ENCODE data around the gene ASTN1.

The ASTN1 gene

GRCh38 chr1:177106196-177106595 is 58.3 kb downstream of the ASTN1 start:
- H3K4me3 ChIP-seq (ENCODE audit: low read depth, low read length) = no peak overlapping the region
- no peaks in the 10 kb centered on the region for H3K4me1 ChIP-seq (ENCODE audit: control insufficient read depth, insufficient read depth, low read length)
- ChIA-PET CTCF (no interaction called here), POLR2A (no interaction called here)
- H3K27ac ChIP-seq (ENCODE audit: extremely low read depth, low read depth, low read length) = no peak overlapping the region
- H3K9me3 ChIP-seq (ENCODE audit: control insufficient read depth, insufficient read depth, low read depth, low read length) = no peaks in the 10 kb centered on the region
- TF ChIP-seq HOXC10 (CRISPR knock-in tag; IDR thresholded peaks at IDR 0.05) = no peak
- TF ChIP-seq, protein P1, sequence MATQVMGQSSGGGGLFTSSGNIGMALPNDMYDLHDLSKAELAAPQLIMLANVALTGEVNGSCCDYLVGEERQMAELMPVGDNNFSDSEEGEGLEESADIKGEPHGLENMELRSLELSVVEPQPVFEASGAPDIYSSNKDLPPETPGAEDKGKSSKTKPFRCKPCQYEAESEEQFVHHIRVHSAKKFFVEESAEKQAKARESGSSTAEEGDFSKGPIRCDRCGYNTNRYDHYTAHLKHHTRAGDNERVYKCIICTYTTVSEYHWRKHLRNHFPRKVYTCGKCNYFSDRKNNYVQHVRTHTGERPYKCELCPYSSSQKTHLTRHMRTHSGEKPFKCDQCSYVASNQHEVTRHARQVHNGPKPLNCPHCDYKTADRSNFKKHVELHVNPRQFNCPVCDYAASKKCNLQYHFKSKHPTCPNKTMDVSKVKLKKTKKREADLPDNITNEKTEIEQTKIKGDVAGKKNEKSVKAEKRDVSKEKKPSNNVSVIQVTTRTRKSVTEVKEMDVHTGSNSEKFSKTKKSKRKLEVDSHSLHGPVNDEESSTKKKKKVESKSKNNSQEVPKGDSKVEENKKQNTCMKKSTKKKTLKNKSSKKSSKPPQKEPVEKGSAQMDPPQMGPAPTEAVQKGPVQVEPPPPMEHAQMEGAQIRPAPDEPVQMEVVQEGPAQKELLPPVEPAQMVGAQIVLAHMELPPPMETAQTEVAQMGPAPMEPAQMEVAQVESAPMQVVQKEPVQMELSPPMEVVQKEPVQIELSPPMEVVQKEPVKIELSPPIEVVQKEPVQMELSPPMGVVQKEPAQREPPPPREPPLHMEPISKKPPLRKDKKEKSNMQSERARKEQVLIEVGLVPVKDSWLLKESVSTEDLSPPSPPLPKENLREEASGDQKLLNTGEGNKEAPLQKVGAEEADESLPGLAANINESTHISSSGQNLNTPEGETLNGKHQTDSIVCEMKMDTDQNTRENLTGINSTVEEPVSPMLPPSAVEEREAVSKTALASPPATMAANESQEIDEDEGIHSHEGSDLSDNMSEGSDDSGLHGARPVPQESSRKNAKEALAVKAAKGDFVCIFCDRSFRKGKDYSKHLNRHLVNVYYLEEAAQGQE (tag by site-specific recombination; IDR thresholded peaks at IDR 0.05) = no peak
- TF ChIP-seq, protein P2, sequence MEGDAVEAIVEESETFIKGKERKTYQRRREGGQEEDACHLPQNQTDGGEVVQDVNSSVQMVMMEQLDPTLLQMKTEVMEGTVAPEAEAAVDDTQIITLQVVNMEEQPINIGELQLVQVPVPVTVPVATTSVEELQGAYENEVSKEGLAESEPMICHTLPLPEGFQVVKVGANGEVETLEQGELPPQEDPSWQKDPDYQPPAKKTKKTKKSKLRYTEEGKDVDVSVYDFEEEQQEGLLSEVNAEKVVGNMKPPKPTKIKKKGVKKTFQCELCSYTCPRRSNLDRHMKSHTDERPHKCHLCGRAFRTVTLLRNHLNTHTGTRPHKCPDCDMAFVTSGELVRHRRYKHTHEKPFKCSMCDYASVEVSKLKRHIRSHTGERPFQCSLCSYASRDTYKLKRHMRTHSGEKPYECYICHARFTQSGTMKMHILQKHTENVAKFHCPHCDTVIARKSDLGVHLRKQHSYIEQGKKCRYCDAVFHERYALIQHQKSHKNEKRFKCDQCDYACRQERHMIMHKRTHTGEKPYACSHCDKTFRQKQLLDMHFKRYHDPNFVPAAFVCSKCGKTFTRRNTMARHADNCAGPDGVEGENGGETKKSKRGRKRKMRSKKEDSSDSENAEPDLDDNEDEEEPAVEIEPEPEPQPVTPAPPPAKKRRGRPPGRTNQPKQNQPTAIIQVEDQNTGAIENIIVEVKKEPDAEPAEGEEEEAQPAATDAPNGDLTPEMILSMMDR (tag by site-specific recombination; IDR thresholded peaks at IDR 0.05) = no peak
- no peak for TF ChIP-seq PRDM10 (tag by site-specific recombination; IDR thresholded peaks at IDR 0.05)
- no peak for TF ChIP-seq ZNF24 (tag by site-specific recombination; IDR thresholded peaks at IDR 0.05)
- TF ChIP-seq ZBTB26 (tag by site-specific recombination; optimal IDR thresholded peaks at IDR 0.05) = no peak
- no peak for TF ChIP-seq ZBTB1 (tag by site-specific recombination; IDR thresholded peaks at IDR 0.05)
- TF ChIP-seq ZNF292 (tag by site-specific recombination; IDR thresholded peaks at IDR 0.05; ENCODE audit: borderline replicate concordance, low read depth) = no peak
- no peak for TF ChIP-seq ZNF112 (tag by site-specific recombination; IDR thresholded peaks at IDR 0.05)
- TF ChIP-seq MEIS1 (CRISPR knock-in tag; IDR thresholded peaks at IDR 0.05; ENCODE audit: borderline replicate concordance) = no peak
- TF ChIP-seq YY2 (tag by site-specific recombination; IDR thresholded peaks at IDR 0.05) = no peak
- H3K36me3 ChIP-seq (ENCODE audit: control insufficient read depth in 2 of 2, insufficient read depth in 1 of 2, low read length in 2 of 2) = no peaks in the 10 kb centered on the region

- Histone ChIP-seq H3K27ac (ENCODE audit: extremely low read depth, low read depth, low read length) (no peak overlapping the region), H3K9me3 (ENCODE audit: control insufficient read depth, insufficient read depth, low read depth, low read length) (no peaks in the 10 kb centered on the region), H3K4me3 (ENCODE audit: low read depth, low read length) (no peak overlapping the region), H3K36me3 (ENCODE audit: control insufficient read depth in 2 of 2, insufficient read depth in 1 of 2, low read length in 2 of 2) (no peaks in the 10 kb centered on the region), H3K4me1 (ENCODE audit: control insufficient read depth, insufficient read depth, low read length) (no peaks in the 10 kb centered on the region)
- ChIA-PET CTCF (no interaction called here), POLR2A (no interaction called here)
- no peak for TF ChIP-seq SP7 (tag by site-specific recombination; IDR thresholded peaks at IDR 0.05)
- TF ChIP-seq PRDM10 (tag by site-specific recombination; IDR thresholded peaks at IDR 0.05) = no peak
- TF ChIP-seq, protein P3, sequence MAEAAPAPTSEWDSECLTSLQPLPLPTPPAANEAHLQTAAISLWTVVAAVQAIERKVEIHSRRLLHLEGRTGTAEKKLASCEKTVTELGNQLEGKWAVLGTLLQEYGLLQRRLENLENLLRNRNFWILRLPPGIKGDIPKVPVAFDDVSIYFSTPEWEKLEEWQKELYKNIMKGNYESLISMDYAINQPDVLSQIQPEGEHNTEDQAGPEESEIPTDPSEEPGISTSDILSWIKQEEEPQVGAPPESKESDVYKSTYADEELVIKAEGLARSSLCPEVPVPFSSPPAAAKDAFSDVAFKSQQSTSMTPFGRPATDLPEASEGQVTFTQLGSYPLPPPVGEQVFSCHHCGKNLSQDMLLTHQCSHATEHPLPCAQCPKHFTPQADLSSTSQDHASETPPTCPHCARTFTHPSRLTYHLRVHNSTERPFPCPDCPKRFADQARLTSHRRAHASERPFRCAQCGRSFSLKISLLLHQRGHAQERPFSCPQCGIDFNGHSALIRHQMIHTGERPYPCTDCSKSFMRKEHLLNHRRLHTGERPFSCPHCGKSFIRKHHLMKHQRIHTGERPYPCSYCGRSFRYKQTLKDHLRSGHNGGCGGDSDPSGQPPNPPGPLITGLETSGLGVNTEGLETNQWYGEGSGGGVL (tag by site-specific recombination; IDR thresholded peaks at IDR 0.05) = no peak
- TF ChIP-seq KLF7 (tag by site-specific recombination; IDR thresholded peaks at IDR 0.05; ENCODE audit: borderline replicate concordance) = no peak
Observed at GRCh38 chr1:177103005-177103852, 61.3 kb downstream of the ASTN1 start.
